Epithelial cell of prostate (primary cell): ENCODE results near the gene NLE1.
"Not testable (repeated sequence)": the region's sequence is repeated elsewhere in the genome, so short reads cannot be mapped to it uniquely, and the experiment has no call there.

Experiments
- DNase-seq: peaks from one replicate; pipeline ENCODE4 v3.0.0-alpha.2; 2011; ENCODE audit warnings: low read depth, low spot score
- H3K27ac ChIP-seq: fragments of 450-650 bp; 2 replicates; pipeline ENCODE4 v1.5.1; 2017; ENCODE audit warnings: mild to moderate bottlenecking

NLE1 gene

DNA sequence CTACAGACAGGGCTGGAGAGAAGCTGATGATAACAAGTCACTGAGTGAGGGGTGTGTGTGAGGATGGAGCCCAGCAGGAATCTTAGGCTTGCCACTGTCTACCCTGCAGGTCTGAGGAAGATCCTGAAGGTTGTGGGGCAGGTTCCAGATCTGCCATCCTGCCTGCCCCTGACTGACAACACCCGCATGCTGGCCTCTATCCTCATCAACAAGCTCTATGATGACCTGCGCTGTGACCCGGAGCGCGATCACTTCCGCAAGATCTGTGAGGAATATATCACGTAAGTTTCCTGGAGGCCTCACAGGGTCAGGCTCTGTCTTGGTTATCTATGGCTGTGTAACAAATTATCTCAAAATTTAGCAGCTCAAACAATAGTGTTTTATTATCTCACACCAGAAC is 21.8 kb upstream of the NLE1 start:
- no peak overlapping the region for H3K27ac ChIP-seq
- DNase-seq: no peak

DNA sequence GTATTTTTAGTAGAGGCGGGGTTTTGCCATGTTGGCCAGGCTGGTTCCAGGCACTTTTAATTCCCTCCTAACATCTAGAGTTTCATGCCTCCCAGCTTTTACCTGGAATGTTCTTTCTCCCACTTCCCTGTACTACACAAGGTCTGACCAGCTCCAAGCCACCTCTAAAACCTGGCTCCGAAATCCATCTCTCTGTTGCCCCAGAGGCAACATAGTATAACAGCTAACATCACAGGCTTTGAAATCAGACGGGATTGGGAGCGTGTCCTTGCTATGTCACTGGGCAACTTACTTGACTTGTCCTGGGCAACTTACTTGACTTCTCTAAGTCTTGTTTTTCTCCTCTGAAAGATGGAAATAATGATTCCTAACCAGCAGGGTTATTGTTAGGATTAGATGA is 20.7 kb upstream of the NLE1 start:
- DNase-seq: no peak
- H3K27ac ChIP-seq: no peak overlapping the region

DNA sequence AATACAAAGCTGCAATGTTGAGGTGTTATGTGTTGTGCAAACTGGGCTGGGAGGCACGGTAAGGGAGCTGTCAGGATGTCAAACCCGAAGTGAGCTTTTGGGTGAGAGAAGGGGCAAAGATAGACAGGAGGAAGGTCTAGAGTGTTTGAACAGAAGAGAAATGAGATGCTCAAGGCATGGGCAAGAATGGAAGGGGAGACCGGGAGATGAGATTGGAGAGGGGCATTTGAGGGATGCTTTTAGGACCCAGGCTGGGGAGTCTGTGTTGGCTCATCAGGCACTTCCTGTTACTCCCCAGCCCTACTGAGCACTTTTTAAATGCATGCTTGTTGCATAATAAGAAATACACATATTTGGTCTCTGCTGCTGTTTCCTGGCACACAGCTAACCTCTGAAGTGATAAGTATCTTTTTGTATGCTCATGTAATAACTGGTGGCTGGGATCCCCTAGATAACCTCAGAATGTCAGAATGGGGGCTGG is 19.2 kb upstream of the NLE1 start:
- DNase-seq: no peak
- peak overlapping the region; percentile 73 for H3K27ac ChIP-seq

DNA sequence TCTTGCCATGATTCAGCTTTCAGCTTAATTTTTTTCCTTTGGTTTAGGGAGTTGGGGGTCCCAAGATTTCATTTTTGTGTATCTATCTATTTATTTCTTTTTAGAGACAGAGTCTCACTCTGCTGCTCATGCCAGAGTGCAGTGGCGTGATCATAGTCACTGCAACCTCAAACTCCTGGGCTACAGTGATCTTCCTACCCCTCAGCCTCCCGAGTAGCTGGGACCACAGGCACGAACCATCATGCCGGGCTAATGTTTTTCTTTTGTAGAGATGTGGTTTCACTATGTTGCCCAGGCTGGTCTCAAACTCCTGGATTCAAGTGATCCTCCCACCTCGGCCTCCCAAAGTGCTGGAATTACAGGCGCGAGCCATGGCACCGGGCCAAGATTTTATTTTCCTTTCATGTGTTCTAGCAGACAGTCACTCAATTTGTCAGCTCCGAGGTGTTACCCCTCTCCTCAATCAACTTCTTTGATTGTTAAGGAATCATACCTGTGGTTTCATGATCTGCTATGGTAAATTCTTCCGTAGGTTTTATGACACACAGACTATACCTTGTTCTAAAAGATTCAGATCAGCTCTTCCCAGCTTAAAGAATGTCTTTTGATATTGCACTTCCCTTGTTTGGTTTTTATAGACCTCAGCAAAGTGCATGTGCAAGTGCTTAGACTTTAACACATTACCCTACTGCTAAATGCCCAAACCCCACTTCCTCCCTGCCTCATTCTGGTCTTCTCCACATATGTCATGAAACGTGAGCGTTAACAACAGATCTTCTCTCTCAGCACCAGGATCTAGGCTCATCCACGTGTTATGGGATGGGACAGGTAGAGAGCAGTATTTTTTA is 18.5 kb upstream of the NLE1 start:
- DNase-seq: no peak

DNA sequence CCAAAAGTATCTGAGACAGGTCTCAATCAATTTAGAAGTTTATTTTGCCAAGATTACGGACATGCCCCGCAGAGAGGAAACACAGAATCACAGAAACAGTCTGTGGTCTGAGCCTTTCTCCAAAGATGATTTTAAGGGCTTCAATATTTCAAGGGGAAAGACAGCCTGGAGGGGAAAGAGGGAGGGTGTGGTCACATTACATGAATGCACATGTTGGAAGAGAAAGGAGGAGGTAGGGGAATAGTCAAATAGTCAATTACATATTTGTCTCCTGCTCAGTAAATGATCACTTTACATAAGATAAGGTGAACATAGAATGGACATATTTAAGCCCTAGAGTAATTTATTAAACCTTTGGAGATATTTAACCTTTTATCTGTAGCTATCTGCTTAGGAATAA is 17.8 kb upstream of the NLE1 start:
- DNase-seq: no peak
- peak overlapping the region; percentile 73 for H3K27ac ChIP-seq

More for the DNA sequence above, 18.5 kb upstream of the NLE1 start:
- peak overlapping the region; percentile 73 for H3K27ac ChIP-seq

DNA sequence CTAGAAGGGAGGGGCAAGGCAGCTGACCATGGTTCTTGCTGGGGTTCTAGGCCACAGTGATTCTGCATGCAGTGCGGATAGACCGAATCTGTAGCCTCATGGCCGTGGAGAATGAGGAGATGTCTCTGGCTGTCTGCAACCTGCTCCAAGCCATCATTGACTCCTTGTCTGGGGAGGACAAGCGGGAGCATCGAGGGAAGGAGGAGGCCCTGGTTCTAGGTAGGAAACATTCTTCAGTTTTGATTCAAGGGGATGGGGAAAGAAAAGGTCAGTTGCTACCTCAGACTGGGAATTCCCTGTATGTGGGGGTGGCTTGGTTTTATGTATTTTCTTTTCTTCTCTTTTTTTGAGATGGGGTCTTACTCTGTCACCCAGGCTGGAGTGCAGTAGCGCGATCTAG is 13.1 kb upstream of the NLE1 start:
- H3K27ac ChIP-seq: no peak overlapping the region
- DNase-seq: no peak

DNA sequence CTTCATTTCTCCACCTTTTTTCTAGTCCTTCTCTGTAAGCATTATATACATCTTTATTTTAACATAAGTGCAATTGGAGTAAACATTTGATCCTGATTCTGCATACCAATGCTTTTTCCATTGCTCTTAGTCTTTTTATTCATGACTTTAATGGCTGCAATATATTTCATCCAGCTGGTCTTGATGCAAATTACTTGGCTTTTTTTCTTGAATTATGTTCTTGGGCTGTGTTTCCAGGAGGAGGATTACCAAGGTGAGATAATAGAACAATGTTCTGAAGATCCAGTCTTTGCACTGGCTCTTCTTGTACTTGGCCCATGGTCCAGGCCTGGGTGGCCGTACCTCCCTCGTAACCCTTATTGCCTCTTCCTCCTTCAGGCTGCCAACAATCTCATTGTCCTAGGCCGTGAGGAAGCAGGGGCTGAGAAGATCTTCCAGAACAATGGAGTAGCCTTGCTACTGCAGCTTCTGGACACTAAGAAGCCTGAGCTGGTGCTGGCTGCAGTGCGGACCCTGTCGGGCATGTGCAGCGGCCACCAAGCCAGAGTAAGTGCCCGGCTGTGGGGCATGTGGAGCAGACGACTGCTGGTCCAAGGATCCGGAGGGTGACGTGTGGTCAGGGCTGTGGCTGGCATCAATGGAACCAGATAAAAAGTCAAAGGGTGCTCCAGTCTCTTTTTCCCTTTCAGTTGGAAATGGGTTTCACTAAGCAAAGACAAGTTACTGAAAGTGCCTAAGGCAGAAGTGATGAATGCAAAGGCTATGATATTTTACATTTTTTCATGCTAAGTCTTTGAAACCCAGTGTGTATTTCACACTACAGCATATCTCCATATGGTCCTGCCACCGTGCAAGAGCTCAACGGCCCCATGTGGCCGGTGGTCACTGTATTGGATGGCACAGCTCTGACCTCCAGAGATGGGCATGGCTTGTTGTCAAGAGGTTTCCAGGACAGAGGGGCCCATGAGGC is 12.4 kb upstream of the NLE1 start:
- DNase-seq: no peak
- no peak overlapping the region for H3K27ac ChIP-seq

DNA sequence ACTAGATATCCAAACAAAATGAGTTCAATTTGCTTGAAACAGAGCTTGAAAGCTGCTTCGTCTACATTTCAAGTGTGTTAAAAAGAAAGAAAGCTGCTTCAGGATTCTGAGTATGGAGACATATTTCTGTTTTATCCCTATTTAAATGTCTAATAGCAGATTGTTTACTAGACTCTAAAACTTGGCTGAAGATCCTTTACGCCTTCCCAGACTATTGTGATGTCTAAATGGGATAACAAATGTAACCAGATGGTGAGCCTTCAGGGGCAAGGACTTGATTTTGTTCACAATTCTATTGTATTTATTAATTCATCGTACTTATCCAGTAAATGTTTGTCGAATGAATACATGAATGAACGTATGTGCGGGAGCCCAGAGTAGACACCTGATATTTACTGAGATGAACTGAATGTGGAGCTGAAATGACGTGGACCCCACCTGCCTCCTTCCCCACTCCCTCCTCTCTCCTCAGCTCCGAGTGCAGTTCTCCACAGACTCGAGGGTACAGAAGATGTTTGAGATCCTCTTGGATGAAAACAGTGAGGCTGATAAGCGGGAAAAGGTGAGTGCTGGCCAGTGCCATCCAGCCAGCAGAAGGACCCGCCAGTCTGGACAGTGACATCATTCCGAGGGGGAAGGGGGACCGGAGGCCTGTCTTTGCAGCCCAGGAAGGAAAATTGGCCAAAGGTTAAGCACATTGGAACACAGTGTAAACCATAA is 10.5 kb upstream of the NLE1 start:
- no peak overlapping the region for H3K27ac ChIP-seq
- DNase-seq: no peak

DNA sequence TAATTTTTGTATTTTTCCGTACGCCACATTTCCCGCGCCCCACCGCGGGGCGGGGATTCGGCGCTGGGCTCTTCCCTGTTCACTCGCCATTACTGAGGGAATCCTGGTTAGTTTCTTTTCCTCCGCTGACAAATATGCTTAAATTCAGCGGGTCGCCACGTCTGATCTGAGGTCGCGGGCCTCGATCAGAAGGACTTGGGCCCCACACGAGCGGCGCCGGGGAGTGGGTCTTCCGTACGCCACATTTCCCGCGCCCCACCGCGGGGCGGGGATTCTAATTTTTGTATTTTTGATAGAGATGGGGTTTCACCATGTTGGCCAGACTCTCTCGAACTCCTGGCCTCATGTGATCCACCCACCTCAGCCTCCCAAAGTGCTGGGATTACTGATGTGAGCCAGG is 9.0 kb upstream of the NLE1 start:
- DNase-seq, H3K27ac ChIP-seq: not testable (repeated sequence)

DNA sequence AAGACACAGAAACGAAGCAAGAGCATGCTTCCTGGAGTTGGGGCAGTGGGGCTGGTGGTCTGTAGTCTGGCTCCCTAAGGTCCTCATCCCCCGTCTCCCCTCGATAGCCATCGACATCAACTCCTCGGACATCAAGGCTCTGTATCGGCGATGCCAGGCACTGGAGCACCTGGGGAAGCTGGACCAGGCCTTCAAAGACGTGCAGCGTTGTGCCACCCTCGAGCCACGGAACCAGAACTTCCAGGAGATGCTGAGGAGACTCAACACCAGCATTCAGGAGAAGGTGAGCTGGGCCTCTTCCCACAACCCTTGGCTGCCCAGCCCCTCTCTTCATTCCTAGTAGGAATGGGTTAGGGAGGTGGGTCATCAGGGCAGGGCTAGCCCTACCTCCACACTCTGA is 7.8 kb upstream of the NLE1 start:
- H3K27ac ChIP-seq: no peak overlapping the region
- no peak for DNase-seq

DNA sequence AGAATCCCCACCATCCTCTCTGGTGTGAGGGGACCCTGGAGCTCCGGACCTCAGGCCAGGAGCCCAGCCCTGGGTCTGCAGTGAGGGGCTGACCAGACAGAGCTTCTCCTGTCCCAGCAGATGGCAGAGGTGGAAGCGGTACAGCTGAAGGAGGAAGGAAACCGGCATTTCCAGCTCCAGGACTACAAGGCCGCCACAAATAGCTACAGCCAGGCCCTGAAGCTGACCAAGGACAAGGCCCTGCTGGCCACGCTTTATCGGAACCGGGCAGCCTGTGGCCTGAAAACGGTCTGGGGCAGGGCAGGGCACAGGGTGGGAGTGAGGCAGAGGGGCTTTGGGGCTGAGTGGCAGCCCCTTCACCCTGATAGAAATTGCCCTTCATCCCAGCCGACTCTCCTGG is 6.0 kb upstream of the NLE1 start:
- DNase-seq: no peak
- H3K27ac ChIP-seq: no peak overlapping the region

DNA sequence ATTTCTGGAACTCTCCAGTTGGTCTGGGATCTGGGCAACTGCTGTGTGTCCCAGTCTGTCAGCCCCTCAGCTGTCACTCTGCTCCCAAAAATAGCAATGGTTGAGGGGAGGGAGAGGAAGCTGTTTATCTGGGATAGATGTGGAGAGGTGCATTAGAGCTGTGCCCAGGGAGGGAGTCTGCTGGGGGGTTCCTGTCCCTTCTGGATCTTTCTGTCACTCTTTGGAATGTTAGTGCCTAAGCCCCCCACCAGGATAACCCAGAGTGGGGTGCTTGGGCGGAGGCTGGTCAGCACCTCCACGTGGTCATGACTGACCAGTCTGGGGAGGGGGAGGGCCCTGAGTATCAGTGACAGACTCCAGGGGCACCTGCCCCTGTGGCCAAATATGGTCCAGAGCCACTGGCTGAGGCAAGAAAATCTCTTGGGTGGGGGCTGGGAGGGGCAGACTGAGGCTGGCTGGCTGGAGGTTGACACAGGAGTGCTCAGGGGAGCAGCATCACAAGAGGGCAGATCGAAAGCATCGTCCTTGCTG is 5.3 kb upstream of the NLE1 start, which contains the start of gene UNC45B:
Gene UNC45B, plus strand, starts transcription at position 443 of the 531 bp plus-strand sequence. CDS start 447 bp downstream, outside the sequence.
- no peak for DNase-seq
- H3K27ac ChIP-seq: no peak within 1 kb of the TSS

DNA sequence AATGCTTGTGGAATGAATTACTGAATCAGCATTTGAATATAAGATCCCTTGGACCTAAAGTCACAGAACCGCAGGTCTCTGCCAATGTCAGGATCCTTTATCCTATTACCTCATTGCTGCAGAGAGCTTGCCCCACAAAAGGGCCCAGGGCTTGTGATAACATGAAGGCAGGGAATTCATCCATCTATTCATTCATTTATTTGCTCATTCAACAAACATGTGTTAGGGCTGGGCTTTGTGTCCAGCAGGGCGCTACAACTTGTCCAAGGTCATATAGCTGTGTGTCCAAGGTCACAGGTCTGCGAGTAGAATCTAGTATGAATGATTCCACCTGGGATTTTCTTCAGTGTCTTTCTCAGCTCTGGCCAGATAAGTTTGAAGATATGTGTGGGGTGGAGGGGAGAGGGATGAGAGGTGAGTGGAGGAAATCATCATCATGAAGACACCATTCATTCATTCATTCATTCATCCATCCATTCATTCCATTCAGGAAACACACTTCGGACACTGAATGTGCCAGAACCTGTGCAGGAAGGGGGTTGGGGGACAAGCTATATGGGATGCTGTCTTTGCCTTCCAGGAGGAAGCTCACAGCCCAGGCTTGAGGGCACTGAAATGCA is 4.2 kb upstream of the NLE1 start:
- peak; percentile 16 for DNase-seq
- H3K27ac ChIP-seq: no peak overlapping the region

DNA sequence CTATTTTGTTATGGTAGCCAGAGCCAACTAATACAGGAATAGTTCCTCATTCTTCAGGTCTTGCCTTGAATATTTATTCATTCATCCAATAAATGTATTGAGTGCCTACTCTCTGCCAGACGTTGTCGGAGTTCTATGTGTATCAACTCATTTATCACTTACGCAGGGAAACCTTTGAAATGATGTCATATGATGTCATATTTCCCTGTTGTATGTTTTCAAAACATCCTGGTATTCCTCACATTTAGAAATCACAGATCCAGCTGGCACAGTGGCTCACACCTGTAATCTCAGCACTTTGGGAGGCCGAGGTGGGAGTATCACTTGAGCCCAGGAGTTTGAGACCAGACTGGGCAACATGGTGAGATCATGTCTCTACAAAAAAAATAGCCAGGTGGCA is 2.7 kb upstream of the NLE1 start:
- DNase-seq: no peak
- no peak overlapping the region for H3K27ac ChIP-seq

DNA sequence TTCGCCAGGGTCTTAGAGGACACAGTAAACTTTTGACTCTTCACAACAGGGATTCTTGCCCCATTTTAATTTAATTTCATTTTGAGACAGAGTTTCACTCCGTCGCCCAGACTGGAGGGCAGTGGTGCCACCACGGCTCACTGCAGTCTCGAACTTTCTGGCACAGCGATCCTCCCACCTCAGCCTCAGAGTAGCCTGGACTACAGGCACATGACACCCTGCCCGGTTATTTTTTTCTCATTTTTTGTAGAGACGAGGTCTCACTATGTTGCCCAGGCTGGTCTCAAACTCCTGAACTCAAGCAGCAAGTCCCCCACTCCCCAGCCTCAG is 329 bp upstream of the NLE1 start:
- no peak overlapping the region for H3K27ac ChIP-seq

DNA sequence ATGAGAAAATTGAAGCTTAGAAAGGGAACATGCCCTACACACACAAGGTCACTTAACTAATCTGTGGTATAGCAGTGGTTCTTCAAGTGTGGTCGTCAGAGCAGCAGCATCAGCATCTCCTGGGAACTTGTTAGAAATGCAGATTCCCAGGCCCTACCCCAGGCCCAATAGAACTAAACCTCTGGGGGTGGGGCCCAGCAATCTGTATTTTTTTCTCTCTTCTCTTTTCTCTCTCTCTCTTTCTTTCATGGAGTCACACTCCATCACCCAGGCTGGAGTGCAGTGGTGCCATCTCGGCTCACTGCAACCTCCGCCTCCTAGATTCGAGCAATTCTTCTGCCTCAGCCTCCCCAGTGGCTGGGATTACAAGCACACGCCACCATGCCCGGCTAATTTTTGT is 3.9 kb downstream of the NLE1 start:
- no peak overlapping the region for H3K27ac ChIP-seq
- no peak for DNase-seq

More for the DNA sequence above, 329 bp upstream of the NLE1 start:
- DNase-seq: no peak

DNA sequence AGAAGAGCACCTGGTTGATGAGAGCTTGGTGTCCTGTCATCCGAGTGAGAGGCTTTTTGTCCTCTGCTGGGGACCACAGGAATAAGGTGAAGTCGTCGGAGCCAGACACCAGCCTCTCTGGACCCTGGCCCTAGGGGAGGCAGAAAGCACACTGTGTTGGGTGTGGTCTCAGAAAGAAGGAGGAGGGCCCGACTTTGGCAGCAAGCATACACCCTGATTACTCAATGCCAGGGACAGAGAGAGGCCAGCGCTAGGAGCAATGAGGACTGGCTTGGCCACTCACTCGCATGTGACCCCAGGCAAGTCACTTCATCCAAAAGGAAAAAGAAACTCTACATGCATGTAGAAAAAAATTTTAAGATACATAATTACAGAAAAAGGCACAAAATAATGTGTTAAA is 6.8 kb downstream of the NLE1 start:
- DNase-seq: no peak

DNA sequence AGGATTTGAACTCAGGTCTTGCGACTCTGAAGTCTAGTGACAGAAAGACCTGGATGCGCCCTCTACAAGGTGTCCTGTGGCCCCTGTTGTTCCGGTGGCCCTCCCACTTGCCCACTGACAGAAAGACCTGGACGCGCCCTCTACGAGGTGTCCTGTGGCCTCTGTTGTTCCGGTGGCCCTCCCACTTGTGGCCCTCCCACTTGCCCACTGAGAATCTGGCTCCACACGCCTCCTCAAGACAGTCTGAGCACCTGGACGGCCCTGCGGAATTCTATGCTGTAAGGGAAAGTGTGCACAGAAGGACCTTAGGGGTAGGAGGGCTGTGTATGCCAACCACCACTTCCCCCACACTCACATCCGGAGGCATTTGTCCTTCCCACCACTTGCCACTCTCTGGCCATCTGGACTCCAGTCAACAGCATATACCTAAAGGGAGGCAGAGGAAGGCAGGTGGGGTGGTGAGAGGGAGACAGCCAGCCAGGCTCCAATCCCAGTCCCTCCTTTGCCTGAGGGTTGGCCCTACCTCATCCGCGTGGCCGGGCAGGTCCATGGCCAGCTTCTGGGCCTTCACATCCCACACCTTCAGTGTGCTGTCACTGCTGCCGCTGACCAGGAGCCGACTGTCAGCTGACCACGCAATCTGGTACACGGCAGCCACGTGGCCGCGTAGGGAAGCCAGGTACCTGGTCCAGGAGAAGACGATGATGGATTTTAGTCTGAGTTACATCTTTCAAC is 9.1 kb downstream of the NLE1 start:
- DNase-seq: no peak
- H3K27ac ChIP-seq: no peak overlapping the region

More for the DNA sequence above, 6.8 kb downstream of the NLE1 start:
- H3K27ac ChIP-seq: no peak overlapping the region

DNA sequence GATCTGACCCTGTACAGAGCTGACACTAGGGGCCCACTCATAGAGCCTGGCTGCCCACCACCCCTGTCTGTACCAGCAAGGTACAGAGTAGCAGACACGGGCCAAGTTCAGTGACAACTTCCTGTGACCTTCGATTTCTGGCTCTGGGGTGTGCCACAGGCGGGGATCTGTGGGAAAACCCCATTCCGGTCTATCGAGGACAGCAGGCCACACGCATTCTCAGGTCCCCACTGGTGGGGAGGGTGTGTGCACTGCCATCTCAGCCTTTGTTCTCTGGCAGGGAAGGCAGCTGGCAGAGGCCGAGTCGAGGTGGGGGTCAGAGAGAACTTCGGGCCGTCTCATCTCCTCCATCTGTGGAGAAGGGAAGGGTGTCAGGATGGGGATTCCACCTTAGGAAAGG is 10.0 kb downstream of the NLE1 start:
- DNase-seq: no peak
- H3K27ac ChIP-seq: no peak overlapping the region
